HepG2 (cell line): Measurements from ENCODE around the gene LRRC3. TPM values are rescaled to one million over a fixed set of nuclear protein-coding genes. Genes with fewer than 3 reads are reported as not detected.
A peak's percentile ranks its signal among the peaks of the same experiment; 100 is the strongest.

Source experiments
- CCDC6 ChIP-seq: sonication (generic); formaldehyde crosslinking; IDR thresholded peaks from 2 replicates; pipeline ENCODE4 v1.8.1; 2022; ENCODE audit warnings: mild to moderate bottlenecking, missing genetic modification reagents, moderate library complexity
- GABPB1 ChIP-seq: IDR thresholded peaks from 2 replicates; pipeline ENCODE4 v1.6.1; 2016; ENCODE audit warnings: mild to moderate bottlenecking, missing genetic modification reagents, moderate library complexity, missing compliant biosample characterization
- GFI1 ChIP-seq: sonication (generic); formaldehyde crosslinking; IDR thresholded peaks from 2 replicates; pipeline ENCODE4 v1.5.0; 2020; ENCODE audit warnings: missing genetic modification reagents, mild to moderate bottlenecking, borderline replicate concordance
- HDAC2 ChIP-seq: sonication (generic); formaldehyde crosslinking; IDR thresholded peaks from 2 replicates; pipeline ENCODE4 v1.4.0; 2020; ENCODE audit warnings: missing genetic modification reagents
- HIVEP1 ChIP-seq: sonication (generic); formaldehyde crosslinking; IDR thresholded peaks from 2 replicates; pipeline ENCODE4 v1.4.0; 2020; ENCODE audit warnings: mild to moderate bottlenecking, missing genetic modification reagents
- JUNB ChIP-seq: sonication (generic); formaldehyde crosslinking; IDR thresholded peaks from 2 replicates; pipeline ENCODE4 v1.8.0; 2022; ENCODE audit warnings: missing genetic modification reagents, mild to moderate bottlenecking, borderline replicate concordance
- KMT2A ChIP-seq: sonication (generic); formaldehyde crosslinking; IDR thresholded peaks from 2 replicates; pipeline ENCODE4 v1.4.0; 2020; ENCODE audit warnings: missing genetic modification reagents
- MLLT10 ChIP-seq: sonication (generic); formaldehyde crosslinking; IDR thresholded peaks from 2 replicates; pipeline ENCODE4 v1.4.0; 2020; ENCODE audit warnings: missing genetic modification reagents
- NRL ChIP-seq: sonication (generic); formaldehyde crosslinking; IDR thresholded peaks from 2 replicates; pipeline ENCODE4 v1.5.0; 2020; ENCODE audit warnings: missing genetic modification reagents, mild to moderate bottlenecking, moderate library complexity, borderline replicate concordance
- REPIN1 ChIP-seq: sonication (generic); formaldehyde crosslinking; IDR thresholded peaks from 2 replicates; pipeline ENCODE4 v1.8.0; 2022; ENCODE audit warnings: missing genetic modification reagents, low read depth, mild to moderate bottlenecking, borderline replicate concordance
- SMAD3 ChIP-seq: sonication (generic); formaldehyde crosslinking; IDR thresholded peaks from 2 replicates; pipeline ENCODE4 v1.4.0; 2020; ENCODE audit warnings: missing genetic modification reagents
- SOX13 ChIP-seq, 3 experiments: fragments of 450-650 bp in 1 of 3; sonication (generic) in 1 of 3; formaldehyde crosslinking in 1 of 3; IDR thresholded peaks in 2 of 3; conservative IDR thresholded peaks in 1 of 3; 2 replicates each; pipeline versions ENCODE4 v1.5.0 to v1.6.1; 2016 to 2020; ENCODE audit warnings: antibody characterized with exemption in 1 of 3, mild to moderate bottlenecking in 1 of 3, missing compliant biosample characterization in 1 of 3, missing genetic modification reagents in 1 of 3, moderate library complexity in 1 of 3
- ZFP82 ChIP-seq: sonication (generic); formaldehyde crosslinking; IDR thresholded peaks from 2 replicates; pipeline ENCODE4 v1.5.1; 2020; ENCODE audit warnings: mild to moderate bottlenecking, missing genetic modification reagents, borderline replicate concordance
- ZNF335 ChIP-seq: sonication (generic); formaldehyde crosslinking; IDR thresholded peaks from 2 replicates; pipeline ENCODE4 v1.4.0; 2020; ENCODE audit warnings: missing genetic modification reagents
- ZNF343 ChIP-seq: sonication (generic); formaldehyde crosslinking; IDR thresholded peaks from 2 replicates; pipeline ENCODE4 v1.4.0; 2020; ENCODE audit warnings: mild to moderate bottlenecking, missing genetic modification reagents
- ZNF569 ChIP-seq: sonication (generic); formaldehyde crosslinking; IDR thresholded peaks from 2 replicates; pipeline ENCODE4 v1.5.0; 2020; ENCODE audit warnings: mild to moderate bottlenecking, missing genetic modification reagents, moderate library complexity, borderline replicate concordance
- ZNF709 ChIP-seq: sonication (generic); formaldehyde crosslinking; IDR thresholded peaks from 2 replicates; pipeline ENCODE4 v1.5.0; 2020; ENCODE audit warnings: mild to moderate bottlenecking, missing genetic modification reagents
- polyA plus RNA-seq, 8 experiments: library from polyadenylated mRNA; depleted of rRNA in 3 of 8; stranded (reverse) in 7 of 8; unstranded in 1 of 8; fragments of >200 nt; fragmentation: Illumina TruSeq in 4 of 8; extraction: Trizol in 4 of 8; gene quantifications; 2 replicates each; pipeline versions ENCODE4 v1.2.1 to v1.2.3, GENCODE V29; 2011 to 2016; ENCODE audit warnings: low read depth in 4 of 8, missing spikeins in 1 of 8, mixed read lengths in 1 of 8; ENCODE audit not compliant: insufficient read depth in 1 of 8
- total RNA-seq, 5 experiments: library from RNA; depleted of rRNA; stranded (reverse); fragments of >200 nt; fragmentation: Illumina TruSeq; extraction: Trizol; gene quantifications; 2 replicates each; pipeline ENCODE4 v1.2.3, GENCODE V29; 2016; ENCODE audit warnings: low read depth in 1 of 5
- TF ChIP-seq, protein P1 (sequence below): sonication (generic); formaldehyde crosslinking; IDR thresholded peaks from 2 replicates; pipeline ENCODE4 v1.8.0; 2022; ENCODE audit warnings: mild to moderate bottlenecking, missing genetic modification reagents, borderline replicate concordance
- TF ChIP-seq, protein P2 (sequence below): IDR thresholded peaks from 2 replicates; pipeline ENCODE4 v1.6.1; 2012; ENCODE audit warnings: inconsistent platforms
- TF ChIP-seq, protein P3 (sequence below): sonication (generic); formaldehyde crosslinking; IDR thresholded peaks from 2 replicates; pipeline ENCODE4 v1.4.0; 2020; ENCODE audit warnings: missing genetic modification reagents, borderline replicate concordance
- TF ChIP-seq, protein P4 (sequence below), 2 experiments: sonication (generic) in 1 of 2; formaldehyde crosslinking in 1 of 2; IDR thresholded peaks; 2 replicates each; pipeline versions ENCODE4 v1.5.1 to v1.6.1; 2011 to 2020; ENCODE audit warnings: borderline replicate concordance in 1 of 2, low read depth in 1 of 2, low read length in 1 of 2, mild to moderate bottlenecking in 1 of 2, missing genetic modification reagents in 1 of 2, moderate library complexity in 1 of 2

The LRRC3 gene
- total and polyA plus RNA-seq, 2 of the 13 experiments (the other 11 are each of a cell fraction or from before 2014, with no cell fraction given) = 4.8 to 16.5 TPM

DNA sequence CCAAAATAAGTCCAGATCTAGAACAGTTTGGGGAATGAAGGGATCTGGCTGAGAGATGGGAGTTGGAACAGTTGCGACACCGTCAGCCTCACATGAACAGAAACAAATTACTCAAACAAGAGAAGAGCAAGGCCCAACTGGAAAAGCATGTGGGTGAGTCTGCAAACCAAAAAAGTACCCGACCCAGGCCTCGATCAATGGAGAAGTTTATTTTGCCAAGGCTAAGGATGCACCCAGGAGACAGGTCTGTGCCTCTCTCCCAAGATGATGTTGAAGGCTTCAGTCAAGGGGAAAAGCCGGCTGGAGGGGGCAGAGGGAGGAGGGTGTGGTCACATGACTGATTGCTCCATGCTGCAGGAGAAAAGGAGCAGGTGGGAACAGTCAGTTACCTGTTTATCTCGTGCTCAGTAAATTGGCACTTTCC lies 42.4 kb downstream of the LRRC3 start (continued):
- no peak for TF ChIP-seq CCDC6 (CRISPR knock-in tag)
- TF ChIP-seq GABPB1 (CRISPR knock-in tag) = 0 out of 2 replicates have a peak, but pooled peaks have one; percentile 17
- TF ChIP-seq GFI1 (CRISPR knock-in tag) = no peak
- TF ChIP-seq ZFP82 (CRISPR knock-in tag) = no peak
- TF ChIP-seq, protein P1, sequence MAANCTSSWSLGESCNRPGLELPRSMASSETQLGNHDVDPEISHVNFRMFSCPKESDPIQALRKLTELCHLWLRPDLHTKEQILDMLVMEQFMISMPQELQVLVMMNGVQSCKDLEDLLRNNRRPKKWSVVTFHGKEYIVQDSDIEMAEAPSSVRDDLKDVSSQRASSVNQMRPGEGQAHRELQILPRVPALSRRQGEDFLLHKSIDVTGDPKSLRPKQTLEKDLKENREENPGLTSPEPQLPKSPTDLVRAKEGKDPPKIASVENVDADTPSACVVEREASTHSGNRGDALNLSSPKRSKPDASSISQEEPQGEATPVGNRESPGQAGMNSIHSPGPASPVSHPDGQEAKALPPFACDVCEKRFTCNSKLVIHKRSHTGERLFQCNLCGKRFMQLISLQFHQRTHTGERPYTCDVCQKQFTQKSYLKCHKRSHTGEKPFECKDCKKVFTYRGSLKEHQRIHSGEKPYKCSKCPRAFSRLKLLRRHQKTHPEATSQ (CRISPR knock-in tag) = no peak
- TF ChIP-seq ZNF343 (CRISPR knock-in tag) = no peak
- no peak; the same call in 1 of the 2 replicates for TF ChIP-seq HDAC2 (CRISPR knock-in tag)
- no peak for TF ChIP-seq ZNF709 (CRISPR knock-in tag)
- no peak for TF ChIP-seq NRL (CRISPR knock-in tag)
- TF ChIP-seq SOX13 (IDR thresholded peaks at IDR 0.05) = no peak
- no peak for TF ChIP-seq SOX13 (CRISPR knock-in tag; conservative IDR thresholded peaks at IDR 0.05 in 1 of 2, IDR thresholded peaks at IDR 0.05 in 1 of 2)
- no peak for TF ChIP-seq SMAD3 (CRISPR knock-in tag)
- TF ChIP-seq, protein P2, sequence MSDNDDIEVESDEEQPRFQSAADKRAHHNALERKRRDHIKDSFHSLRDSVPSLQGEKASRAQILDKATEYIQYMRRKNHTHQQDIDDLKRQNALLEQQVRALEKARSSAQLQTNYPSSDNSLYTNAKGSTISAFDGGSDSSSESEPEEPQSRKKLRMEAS = peak; percentile 19; the same call in 1 of the 2 replicates
- TF ChIP-seq ZNF569 (CRISPR knock-in tag) = no peak
- TF ChIP-seq JUNB = no peak
- TF ChIP-seq KMT2A (CRISPR knock-in tag) = 0 out of 2 replicates have a peak, but pooled peaks have one; percentile 21
- TF ChIP-seq, protein P3, sequence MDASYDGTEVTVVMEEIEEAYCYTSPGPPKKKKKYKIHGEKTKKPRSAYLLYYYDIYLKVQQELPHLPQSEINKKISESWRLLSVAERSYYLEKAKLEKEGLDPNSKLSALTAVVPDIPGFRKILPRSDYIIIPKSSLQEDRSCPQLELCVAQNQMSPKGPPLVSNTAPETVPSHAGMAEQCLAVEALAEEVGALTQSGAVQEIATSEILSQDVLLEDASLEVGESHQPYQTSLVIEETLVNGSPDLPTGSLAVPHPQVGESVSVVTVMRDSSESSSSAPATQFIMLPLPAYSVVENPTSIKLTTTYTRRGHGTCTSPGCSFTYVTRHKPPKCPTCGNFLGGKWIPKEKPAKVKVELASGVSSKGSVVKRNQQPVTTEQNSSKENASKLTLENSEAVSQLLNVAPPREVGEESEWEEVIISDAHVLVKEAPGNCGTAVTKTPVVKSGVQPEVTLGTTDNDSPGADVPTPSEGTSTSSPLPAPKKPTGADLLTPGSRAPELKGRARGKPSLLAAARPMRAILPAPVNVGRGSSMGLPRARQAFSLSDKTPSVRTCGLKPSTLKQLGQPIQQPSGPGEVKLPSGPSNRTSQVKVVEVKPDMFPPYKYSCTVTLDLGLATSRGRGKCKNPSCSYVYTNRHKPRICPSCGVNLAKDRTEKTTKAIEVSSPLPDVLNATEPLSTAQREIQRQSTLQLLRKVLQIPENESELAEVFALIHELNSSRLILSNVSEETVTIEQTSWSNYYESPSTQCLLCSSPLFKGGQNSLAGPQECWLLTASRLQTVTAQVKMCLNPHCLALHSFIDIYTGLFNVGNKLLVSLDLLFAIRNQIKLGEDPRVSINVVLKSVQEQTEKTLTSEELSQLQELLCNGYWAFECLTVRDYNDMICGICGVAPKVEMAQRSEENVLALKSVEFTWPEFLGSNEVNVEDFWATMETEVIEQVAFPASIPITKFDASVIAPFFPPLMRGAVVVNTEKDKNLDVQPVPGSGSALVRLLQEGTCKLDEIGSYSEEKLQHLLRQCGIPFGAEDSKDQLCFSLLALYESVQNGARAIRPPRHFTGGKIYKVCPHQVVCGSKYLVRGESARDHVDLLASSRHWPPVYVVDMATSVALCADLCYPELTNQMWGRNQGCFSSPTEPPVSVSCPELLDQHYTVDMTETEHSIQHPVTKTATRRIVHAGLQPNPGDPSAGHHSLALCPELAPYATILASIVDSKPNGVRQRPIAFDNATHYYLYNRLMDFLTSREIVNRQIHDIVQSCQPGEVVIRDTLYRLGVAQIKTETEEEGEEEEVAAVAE (CRISPR knock-in tag) = no peak
- no peak for TF ChIP-seq REPIN1
- no peak for TF ChIP-seq MLLT10 (CRISPR knock-in tag)
- no peak for TF ChIP-seq HIVEP1 (CRISPR knock-in tag)
- TF ChIP-seq, protein P4, sequence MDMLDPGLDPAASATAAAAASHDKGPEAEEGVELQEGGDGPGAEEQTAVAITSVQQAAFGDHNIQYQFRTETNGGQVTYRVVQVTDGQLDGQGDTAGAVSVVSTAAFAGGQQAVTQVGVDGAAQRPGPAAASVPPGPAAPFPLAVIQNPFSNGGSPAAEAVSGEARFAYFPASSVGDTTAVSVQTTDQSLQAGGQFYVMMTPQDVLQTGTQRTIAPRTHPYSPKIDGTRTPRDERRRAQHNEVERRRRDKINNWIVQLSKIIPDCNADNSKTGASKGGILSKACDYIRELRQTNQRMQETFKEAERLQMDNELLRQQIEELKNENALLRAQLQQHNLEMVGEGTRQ (IDR thresholded peaks at IDR 0.05; ENCODE audit: low read depth, low read length) = no peak
- TF ChIP-seq, protein P4 (CRISPR knock-in tag; IDR thresholded peaks at IDR 0.05; ENCODE audit: borderline replicate concordance) = peak; percentile 64; the same call in 1 of the 2 replicates
- TF ChIP-seq ZNF335 (CRISPR knock-in tag) = no peak
